Activated naive CD8-positive, alpha-beta T cell treated with anti-CD3 and anti-CD28 coated beads for 36 hours (primary cell): ENCODE measurements around the gene POLR1A. TPM values are rescaled to one million over a fixed set of nuclear protein-coding genes. Genes with fewer than 3 reads are reported as not detected.
A peak's percentile ranks its signal among the peaks of the same experiment; 100 is the strongest.

Source experiments
- DNase-seq: peaks from one replicate; pipeline ENCODE4 v3.0.0; 2021
- H3K27ac Mint-ChIP-seq: one replicate; pipeline ENCODE4 v1.8.0; 2022; ENCODE audit warnings: mild to moderate bottlenecking, moderate library complexity, mixed read lengths
- H3K27me3 Mint-ChIP-seq: one replicate; pipeline ENCODE4 v1.8.0; 2022; ENCODE audit warnings: mild to moderate bottlenecking, mixed read lengths
- H3K36me3 Mint-ChIP-seq: one replicate; pipeline ENCODE4 v1.8.0; 2021; ENCODE audit warnings: mild to moderate bottlenecking, mixed read lengths
- H3K4me1 Mint-ChIP-seq: one replicate; pipeline ENCODE4 v1.8.0; 2021; ENCODE audit warnings: mixed read lengths
- H3K4me3 Mint-ChIP-seq: one replicate; pipeline ENCODE4 v1.8.0; 2022; ENCODE audit warnings: mild to moderate bottlenecking, moderate library complexity, mixed read lengths
- H3K9me3 Mint-ChIP-seq: one replicate; pipeline ENCODE4 v1.8.0; 2022; ENCODE audit warnings: mixed read lengths
- total RNA-seq, 2 experiments: library from RNA; stranded (reverse); gene quantifications; one replicate each; pipeline ENCODE4 v1.2.3, GENCODE V29; 2021

POLR1A gene
- total RNA-seq, 2 experiments from 2014 or later = 56.0 to 56.6 TPM

DNA sequence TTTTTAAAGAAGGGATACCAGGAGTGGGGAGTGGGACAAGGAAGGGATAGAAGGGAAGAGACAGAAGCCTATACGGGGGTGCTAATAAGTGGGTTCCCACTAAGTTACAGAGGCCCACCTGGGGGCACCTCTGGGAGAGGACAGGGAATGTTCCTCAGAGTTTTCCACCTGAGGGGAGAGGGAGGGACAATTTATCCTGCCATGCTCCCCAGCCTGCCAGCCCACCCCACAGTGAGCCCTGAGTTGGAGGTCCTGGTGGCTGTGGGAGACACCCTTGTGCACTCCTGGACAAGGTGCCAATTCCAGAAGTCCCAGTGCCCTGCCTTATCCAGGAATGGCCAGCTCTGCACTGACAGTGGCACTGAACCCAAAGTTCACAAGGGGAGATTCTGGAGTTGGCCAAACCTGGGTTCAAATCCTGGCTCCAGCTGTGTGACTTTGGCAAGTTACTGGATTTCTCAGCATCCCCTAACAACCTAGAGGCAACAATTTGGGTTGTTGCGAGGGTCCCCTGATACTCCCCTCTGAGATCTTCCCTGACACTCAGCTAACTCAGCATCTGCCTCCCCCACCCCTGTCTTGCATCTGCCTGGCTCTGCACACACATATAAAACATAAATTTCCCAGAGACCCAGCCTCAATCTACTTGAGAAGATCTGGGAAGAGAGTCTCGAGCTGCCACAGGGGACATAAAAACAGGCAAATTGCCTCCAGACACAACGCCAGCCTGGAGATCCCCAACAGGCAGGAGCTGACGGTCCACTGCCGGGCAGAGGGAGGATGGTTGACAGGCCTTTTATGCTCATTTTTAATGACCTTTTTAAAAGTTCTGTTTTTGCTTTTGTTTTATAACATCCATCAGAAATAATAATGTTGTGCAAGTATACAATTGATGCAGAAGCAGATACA lies 118.2 kb downstream of the POLR1A start:
- no peak overlapping the region for H3K27ac Mint-ChIP-seq

DNA sequence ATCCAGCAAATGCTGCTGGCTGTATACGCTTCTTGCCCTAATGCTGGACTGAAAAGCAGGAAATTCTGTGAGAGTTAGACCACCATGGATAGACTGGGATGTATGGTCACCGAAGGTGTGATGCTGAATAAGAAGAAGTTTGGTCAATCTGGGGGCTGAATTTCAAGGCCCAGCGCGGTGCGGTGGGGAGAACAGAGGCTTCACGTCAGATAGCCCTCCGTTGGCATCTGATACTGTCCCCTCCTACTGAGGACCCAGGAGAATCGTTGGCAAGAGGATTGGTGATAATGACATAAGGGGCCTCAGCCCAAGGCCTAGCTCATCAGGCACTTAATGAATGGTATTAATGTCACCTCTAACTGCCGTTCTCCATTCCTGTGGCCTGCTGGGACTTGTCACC lies 119.6 kb downstream of the POLR1A start:
- Mint-ChIP-seq H3K4me3 (no peak overlapping the region), H3K27ac (no peak overlapping the region), H3K4me1 (no peaks in the 10 kb centered on the region), H3K36me3 (no peaks in the 10 kb centered on the region), H3K27me3 (no peaks in the 10 kb centered on the region), H3K9me3 (no peaks in the 10 kb centered on the region)
- DNase-seq = no peak

More for the DNA sequence above, 118.2 kb downstream of the POLR1A start:
- Mint-ChIP-seq H3K4me3 (no peak overlapping the region), H3K27me3 (no peaks in the 10 kb centered on the region), H3K4me1 (no peaks in the 10 kb centered on the region), H3K9me3 (no peaks in the 10 kb centered on the region), H3K36me3 (no peaks in the 10 kb centered on the region)
- DNase-seq = no peak

DNA sequence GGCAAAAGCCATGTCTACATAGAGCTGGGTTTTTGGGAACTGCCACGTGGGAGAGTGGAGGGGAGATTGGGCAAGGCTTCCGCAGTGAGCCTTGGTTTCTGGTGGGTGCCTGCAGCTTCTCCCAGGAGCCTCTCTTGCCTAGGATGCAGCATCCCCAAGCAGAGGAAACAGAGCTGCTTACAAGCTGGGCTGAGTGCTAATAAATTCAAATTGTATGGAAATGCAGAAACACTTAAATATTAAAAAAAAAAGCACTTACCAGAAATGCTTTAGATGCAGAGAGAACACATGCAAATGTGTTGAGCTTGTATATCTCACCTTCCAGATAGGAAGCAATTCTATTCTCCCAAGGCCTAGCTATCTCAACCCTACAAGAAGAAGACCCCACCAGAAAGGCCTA lies 120.9 kb downstream of the POLR1A start:
- Mint-ChIP-seq H3K27ac (no peak overlapping the region), H3K4me3 (no peak overlapping the region), H3K9me3 (no peaks in the 10 kb centered on the region), H3K36me3 (no peaks in the 10 kb centered on the region), H3K4me1 (no peaks in the 10 kb centered on the region), H3K27me3 (no peaks in the 10 kb centered on the region)
- no peak for DNase-seq

DNA sequence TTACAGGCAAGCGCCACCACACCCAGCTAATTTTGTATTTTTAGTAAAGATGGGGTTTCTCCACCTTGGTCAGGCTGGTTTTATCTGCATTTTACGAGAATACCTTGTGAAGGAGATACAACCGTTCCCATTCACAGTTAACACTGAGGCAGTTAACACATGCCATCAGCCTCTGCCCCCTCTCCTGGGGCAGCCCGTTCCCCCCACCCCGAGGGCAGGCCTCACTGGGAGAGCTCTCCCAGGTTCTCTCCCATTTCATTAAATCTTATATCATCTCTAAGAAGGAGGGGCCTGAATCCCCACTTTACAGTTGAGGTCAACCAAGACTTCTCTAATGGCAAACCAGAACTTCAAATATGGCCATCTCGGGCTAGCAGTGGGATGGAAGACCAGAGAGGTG lies 121.9 kb downstream of the POLR1A start:
- H3K4me1 Mint-ChIP-seq = no peaks in the 10 kb centered on the region
- no peaks in the 10 kb centered on the region for H3K36me3 Mint-ChIP-seq
- no peak overlapping the region for H3K27ac Mint-ChIP-seq
- no peaks in the 10 kb centered on the region for H3K9me3 Mint-ChIP-seq
- DNase-seq = no peak
- H3K27me3 Mint-ChIP-seq = no peaks in the 10 kb centered on the region
- no peak overlapping the region for H3K4me3 Mint-ChIP-seq

DNA sequence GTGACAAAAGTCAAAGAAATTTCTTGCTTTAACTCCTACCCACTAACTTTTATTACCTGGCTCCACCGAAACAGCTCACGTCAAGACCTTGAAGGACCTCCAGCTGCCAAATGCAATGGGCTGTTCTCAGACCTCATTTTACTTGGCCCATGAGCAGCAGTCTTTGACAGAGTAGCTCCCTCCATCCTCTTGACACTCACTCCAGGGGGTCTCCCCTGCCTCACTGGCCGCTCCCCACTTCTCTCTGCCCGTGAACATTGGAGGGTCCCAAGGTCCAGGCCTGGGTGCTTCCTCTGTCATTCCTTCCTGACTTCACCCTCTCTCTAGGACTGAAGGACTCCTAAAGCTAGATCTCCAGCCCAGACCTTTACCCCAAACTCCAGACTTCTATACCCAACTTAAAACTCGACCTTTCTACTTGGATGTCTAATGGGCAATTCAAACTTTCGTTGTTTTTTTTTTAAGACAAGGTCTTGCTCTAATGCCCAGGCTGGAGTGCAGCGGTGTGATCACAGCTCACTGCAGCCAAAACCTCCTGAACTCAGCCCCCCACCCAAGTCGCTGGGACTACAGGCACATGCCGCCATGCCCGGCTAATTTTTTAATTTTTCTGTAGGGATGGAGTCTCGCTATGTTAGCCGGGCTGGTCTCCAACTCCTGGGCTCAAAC lies 124.0 kb downstream of the POLR1A start:
- H3K36me3 Mint-ChIP-seq = no peaks in the 10 kb centered on the region
- no peaks in the 10 kb centered on the region for H3K9me3 Mint-ChIP-seq
- H3K27ac Mint-ChIP-seq = no peak overlapping the region
- H3K27me3 Mint-ChIP-seq = no peaks in the 10 kb centered on the region
- DNase-seq = no peak
- no peaks in the 10 kb centered on the region for H3K4me1 Mint-ChIP-seq
- no peak overlapping the region for H3K4me3 Mint-ChIP-seq

DNA sequence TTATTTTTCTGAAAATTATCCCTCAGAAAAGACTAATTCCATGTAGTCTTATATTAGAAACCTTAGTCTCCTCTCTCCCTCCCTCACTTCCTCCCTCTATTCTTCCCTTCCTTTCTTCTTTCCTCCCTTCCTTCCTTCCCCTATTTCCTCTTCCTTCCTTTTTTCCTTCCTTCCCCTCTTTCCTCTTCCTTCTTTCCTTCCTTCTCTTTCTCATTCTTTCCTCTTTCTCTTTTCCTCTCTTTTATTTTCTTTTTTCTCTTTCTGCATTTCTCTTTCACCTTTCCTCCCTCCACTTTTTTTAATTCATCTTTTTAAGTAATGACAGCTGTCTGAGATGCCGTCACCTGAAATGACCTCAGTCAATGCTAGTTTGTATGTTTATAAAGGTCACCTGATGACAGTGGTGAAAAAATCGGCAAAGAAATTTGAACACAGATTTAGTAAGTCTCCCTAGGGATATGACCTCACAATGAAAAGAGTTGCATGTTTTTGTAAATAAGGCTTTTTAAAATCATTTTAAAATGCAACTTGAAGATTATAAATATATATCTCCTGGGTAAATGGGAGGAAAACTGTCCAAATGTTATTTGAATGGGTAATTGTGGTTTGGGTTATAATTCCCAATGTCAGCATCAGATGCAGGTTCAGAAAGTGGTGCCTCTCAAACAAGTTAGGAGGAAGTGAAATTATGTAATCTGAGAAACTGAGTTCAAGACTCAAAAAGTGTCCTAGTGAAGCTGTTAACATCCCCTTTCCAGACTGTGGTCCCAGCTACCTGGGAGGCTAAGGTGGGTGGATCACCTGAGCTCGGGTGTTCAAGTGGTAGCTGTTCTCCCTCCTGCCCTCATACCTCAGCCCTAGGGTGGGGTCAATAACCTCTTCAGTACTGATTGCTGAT lies 126.6 kb downstream of the POLR1A start:
- DNase-seq = no peak
- H3K27me3 Mint-ChIP-seq = no peaks in the 10 kb centered on the region
- H3K27ac Mint-ChIP-seq = peak overlapping the region; percentile 77
- no peak overlapping the region for H3K4me3 Mint-ChIP-seq
- H3K9me3 Mint-ChIP-seq = no peaks in the 10 kb centered on the region
- H3K36me3 Mint-ChIP-seq = no peaks in the 10 kb centered on the region
- no peaks in the 10 kb centered on the region for H3K4me1 Mint-ChIP-seq

DNA sequence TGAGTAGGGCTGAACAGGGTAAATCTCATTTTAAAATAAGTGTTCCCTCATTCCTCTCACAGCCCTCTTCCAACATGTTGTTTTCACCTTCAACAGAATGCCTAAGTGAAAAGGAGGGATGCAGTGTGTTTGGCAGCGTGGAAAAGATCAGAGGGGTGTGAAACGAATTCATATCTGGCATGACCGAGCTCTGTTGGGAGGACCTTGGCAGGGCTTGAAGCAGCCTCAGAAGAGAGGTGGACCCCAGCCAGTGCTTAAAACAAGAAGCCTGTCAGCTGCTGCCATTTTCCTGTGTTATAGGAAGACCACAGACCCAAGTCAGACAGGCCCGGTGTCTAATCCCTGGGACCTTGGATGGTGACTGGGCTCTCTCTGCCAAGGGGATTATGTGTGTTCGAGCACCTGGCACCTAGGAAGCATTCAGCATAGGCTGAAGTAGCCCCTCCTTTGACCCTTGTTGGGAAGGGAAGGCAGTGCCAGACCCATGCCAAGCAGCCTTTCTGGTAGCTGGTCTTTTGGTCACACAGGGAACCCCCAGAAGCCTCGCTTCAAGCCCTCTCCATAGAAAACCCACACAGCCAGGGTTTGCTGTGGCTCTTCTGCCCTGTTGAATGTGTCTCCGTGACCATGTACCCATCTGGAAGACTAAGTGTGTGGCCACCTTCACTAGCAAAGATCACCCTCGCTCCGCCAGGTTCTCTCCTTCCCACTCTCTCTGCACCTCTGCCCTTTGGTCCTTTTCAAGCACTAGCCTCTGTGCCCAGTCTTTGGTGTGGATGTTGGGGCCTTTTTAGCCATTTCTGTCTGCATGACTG lies 129.4 kb downstream of the POLR1A start:
- H3K4me1 Mint-ChIP-seq = no peaks in the 10 kb centered on the region
- peaks cover 6% of the 10 kb centered on the region for H3K9me3 Mint-ChIP-seq
- no peak for DNase-seq
- no peak overlapping the region for H3K4me3 Mint-ChIP-seq
- no peak overlapping the region for H3K27ac Mint-ChIP-seq
- H3K36me3 Mint-ChIP-seq = no peaks in the 10 kb centered on the region
- no peaks in the 10 kb centered on the region for H3K27me3 Mint-ChIP-seq

DNA sequence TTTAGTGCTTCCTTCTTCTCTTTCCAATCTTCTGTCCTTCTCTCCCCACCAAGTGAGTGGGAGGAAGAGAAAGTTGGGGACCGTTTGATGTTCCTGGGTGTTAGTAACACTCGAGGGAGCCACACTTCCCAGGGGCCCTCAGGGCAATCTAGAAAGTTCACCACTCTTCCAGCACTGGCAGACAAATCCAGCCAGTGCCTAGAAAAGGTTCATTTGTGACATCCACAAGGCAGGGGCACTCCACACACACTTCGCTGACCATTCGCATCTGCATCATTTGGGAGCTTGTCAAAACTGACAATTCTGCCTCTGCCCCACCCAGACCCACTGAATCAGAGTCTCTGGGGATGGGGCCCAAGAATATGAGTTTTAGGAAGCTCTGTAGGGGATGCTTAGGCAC lies 130.1 kb downstream of the POLR1A start:
- DNase-seq = no peak
- peaks cover 7% of the 10 kb centered on the region for H3K9me3 Mint-ChIP-seq
- no peaks in the 10 kb centered on the region for H3K4me1 Mint-ChIP-seq
- H3K27me3 Mint-ChIP-seq = no peaks in the 10 kb centered on the region
- no peak overlapping the region for H3K27ac Mint-ChIP-seq
- H3K36me3 Mint-ChIP-seq = no peaks in the 10 kb centered on the region
- H3K4me3 Mint-ChIP-seq = no peak overlapping the region

DNA sequence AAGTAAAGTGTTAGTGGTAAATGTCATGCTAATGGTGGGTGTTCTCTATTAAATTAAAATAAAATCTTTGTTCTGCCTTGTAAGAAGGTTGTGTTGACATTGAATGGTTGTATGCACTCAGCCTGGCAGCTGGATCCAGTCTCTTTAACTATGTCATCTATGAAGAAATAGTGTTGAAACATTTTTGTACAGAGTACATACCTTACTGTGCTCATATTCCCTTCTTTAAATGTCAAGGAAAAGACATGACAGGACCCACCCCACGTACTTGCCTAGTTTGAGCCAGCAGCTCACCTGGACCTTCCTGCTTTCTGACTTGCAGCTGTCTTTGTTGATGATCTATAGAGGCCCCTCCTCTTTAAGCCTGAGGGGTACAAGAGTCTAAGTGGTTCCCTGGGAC lies 131.3 kb downstream of the POLR1A start:
- Mint-ChIP-seq H3K9me3 (peaks cover 8% of the 10 kb centered on the region), H3K27me3 (no peaks in the 10 kb centered on the region), H3K36me3 (no peaks in the 10 kb centered on the region), H3K4me1 (no peaks in the 10 kb centered on the region), H3K27ac (no peak overlapping the region), H3K4me3 (no peak overlapping the region)
- no peak for DNase-seq

DNA sequence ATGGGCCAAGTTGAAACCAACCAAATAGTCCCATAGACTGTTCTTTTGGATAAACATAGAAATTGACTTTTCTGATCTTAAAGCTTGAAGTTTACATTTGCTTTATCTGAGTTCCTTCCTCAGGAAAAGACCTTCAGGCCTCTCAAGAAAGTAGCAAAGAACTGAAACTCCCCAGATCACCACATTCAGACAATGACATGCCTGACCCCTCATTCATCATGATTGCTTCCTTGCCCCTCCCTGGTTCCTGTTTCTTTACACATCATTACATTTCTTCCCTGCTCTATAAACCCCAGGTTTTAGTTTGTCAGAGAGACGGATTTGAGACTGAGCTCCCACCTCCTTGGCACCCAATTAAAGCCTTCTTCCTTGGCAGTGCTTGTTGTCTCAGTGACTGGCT lies 133.3 kb downstream of the POLR1A start:
- no peaks in the 10 kb centered on the region for H3K4me1 Mint-ChIP-seq
- no peak overlapping the region for H3K27ac Mint-ChIP-seq
- no peak for DNase-seq
- H3K36me3 Mint-ChIP-seq = no peaks in the 10 kb centered on the region
- H3K4me3 Mint-ChIP-seq = no peak overlapping the region
- no peaks in the 10 kb centered on the region for H3K27me3 Mint-ChIP-seq
- peaks cover 8% of the 10 kb centered on the region for H3K9me3 Mint-ChIP-seq

DNA sequence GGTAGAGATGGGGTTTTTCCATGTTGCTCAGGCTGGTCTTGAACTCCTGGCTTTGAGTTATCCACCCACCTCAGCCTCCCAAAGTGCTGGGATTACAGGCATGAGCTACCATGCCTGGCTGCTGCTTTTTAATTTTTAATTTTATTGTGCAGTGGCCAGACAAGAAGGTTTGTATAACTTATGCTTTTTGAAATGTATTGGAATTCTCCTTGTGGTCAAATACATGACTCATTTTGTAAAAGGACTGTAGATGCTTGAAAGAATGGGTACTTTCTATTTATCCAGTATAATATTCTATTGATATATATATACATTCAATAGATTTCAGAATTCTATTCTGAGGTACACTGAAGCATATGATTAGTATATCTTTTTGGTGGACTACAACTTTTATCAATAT lies 134.3 kb downstream of the POLR1A start:
- H3K9me3 Mint-ChIP-seq = peaks cover 8% of the 10 kb centered on the region
- H3K36me3 Mint-ChIP-seq = no peaks in the 10 kb centered on the region
- no peak overlapping the region for H3K27ac Mint-ChIP-seq
- no peak for DNase-seq
- H3K27me3 Mint-ChIP-seq = no peaks in the 10 kb centered on the region
- H3K4me1 Mint-ChIP-seq = no peaks in the 10 kb centered on the region
- H3K4me3 Mint-ChIP-seq = no peak overlapping the region

Other genes with a start within 250 kb of the POLR1A start
- 10 to 100 TPM; 14.6 to 15.1 TPM for gene ST3GAL5, start 216.9 kb downstream of the POLR1A start, total RNA-seq
- gene PTCD3, start 349 bp upstream of the POLR1A start, total RNA-seq = 100 to 1,000 TPM; 161 to 162 TPM
- gene IMMT, start 89.6 kb upstream of the POLR1A start, total RNA-seq = 100 to 1,000 TPM; 154 to 163 TPM
- 100 to 1,000 TPM in 1 of 2 experiments, 10 to 100 TPM in 1; 93.9 to 105 TPM for gene MRPL35, start 93.6 kb upstream of the POLR1A start, total RNA-seq
- gene REEP1, start 231.7 kb upstream of the POLR1A start, total RNA-seq = under 1 TPM; 0.20 to 0.25 TPM